NOMO-1 treated with DMSO at 0.1 percent for 48 hours (cell line): ENCODE results near the gene TPGS2.
"Not testable (repeated sequence)": the region's sequence is repeated elsewhere in the genome, so short reads cannot be mapped to it uniquely, and the experiment has no call there.

Experiments
- DNase-seq: peaks from one replicate; lab custom pipeline; 2025; ENCODE audit not compliant: unreplicated experiment; lab: John Stamatoyannopoulos, UW

The TPGS2 gene

DNA sequence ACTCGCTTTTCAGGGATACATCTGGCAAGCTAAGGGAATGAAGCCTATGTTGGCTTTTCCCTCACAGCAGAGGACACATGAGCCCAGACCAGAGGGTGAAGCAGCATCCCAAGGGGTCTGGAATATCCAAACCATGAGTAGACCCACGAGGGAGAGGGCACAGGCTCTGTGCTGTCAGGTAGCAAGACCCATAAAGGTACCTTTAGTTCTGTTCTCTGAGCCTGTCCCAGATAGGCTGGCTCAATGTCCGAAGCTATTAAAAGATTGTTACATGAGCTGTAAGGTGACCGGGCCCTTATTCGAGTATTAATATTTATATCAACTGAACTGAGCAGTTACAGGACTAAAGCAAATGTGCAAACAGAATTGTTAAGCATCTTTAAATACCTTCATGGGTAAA is 52.2 kb downstream of the TPGS2 start:
- DNase-seq = no peak

DNA sequence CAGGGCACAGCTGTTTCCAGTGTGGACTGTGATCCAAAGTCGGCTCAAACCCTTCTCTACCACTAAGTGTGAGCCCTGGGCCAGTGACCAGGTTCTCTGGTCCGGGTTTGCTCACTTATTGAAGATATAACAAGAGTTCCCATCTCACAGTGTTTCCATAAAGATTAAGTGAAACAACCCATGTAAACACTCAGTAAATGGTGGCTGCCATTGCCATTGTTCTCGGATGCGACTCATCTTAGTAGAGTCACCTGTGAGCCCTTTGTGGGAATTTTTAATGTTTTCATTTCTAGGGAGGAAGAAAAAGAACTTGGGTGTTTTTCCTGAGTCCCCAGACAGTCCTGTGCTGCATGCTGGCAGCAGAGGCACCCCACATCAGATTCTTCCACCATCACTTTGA is 53.4 kb downstream of the TPGS2 start:
- DNase-seq = no peak

DNA sequence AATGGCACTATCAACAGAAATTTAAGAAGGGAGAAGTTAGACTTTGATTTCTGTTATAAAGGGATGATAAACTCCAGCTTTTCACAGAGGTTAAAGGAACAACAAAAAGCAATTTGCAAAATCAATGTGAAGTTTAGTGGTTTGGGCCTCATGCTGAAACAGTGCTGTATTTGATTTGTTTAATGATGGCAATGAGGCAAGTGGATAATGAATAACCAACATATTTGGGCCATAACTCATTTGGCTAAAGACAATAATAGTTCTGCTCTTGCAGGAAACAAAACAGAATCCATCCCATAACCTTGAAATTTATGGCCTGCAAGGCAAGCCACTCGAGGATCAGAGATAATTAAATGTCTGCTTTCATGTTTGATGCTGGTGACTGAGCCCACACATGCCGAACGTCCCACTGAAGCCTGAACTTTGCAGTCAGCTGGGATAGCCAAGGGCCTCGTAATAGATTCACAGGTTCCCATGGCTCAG is 56.5 kb downstream of the TPGS2 start:
- DNase-seq = no peak

DNA sequence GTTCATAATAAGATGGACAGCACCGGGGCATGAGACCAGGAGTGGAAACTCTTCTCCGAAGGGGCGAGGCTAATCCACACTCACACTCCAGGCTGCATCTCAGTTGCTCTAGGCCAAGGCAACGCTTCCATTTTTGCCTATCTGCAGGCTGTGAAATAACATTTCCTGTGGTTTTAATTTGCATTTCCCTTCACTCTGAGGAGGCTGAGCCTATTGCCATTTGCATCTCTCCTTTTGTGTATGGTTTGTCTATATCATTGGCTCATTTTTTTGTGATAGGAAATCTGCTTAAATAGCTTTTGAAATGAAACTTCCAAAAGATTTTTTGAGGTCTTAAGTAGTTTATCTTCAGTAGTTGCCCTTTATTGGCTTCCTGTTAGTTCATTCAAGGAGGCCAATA is 57.6 kb downstream of the TPGS2 start:
- no peak for DNase-seq

DNA sequence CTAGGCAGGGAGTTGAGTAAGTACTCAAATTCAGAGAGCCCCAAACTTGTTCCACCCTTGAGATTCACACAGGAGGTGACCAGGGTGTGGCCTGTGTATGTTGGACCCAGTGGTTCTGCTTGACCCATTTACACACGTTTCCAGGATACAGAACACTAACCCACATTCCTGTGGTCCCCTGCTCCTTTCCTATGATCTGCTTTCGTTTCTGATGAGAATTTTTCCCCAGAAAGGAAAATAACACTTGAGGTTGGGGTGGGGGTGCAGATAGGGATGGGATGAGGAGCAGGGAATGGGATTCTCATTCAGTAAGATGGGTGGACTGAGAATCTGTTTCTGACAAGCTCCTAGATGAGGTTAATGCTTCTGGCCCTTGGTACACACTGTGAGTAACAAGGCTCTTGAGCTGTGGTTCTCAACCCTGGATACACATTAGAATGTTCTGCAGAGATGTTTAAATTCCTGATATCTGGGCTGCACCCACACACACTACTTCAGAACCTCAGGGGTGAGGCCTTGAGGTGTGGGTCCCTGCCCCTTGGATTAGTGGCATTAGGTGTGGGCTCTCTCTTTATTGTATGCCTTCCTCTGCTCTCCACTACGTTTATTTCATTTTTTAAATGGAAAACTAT is 58.4 kb downstream of the TPGS2 start:
- no peak for DNase-seq

DNA sequence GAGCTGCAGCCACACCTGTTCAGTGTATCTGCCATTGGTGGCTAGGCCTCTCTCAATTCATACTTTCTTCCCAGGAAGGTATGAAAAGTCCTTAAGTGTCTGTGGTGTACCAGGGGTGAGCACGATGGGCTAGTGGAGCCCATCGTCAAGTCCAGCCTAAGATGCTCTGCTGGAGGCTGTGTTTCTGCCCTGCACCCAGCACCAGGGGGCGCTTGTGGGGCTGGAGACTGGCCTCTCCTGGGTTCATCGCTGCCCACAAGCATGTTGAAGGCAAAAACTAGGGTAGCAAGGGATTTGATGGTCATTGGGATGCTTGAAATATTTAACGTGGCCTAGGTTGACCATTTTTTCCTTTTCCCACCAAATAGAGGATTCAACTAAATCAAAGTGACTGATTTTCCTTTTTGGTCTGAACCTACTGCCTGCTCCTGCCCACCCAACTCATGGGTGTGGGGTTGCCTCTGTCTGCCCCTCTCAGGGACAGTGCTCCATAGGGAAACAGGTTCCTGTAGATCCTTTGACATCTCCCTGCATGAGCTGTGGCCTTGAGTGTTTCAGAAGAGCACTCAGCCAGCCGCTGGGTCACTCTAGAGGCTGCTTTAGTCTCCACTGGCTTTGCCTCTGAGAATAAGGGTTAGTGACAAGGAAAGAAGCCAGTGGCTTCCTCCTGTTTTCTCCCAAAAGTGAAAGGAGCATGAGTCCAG is 59.0 kb downstream of the TPGS2 start:
- no peak for DNase-seq

DNA sequence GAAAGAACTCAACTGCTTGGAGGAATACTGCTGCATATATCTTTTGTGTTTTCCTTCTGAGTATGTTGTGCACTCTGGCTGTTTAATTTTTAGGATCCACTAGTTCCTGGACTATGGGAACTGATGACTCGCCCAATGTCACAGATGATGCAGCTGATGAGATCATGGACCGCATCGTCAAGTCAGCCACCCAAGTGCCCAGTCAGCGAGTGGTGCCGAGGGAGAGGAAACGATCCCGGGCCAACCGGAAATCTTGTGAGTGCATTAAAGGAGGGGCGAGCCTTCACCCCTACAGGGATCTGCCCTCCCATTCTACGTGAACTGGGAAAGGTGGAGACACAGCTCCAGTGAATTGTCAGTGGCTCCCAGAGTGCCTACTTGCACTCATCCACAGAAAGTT is 59.6 kb downstream of the TPGS2 start:
- no peak for DNase-seq

DNA sequence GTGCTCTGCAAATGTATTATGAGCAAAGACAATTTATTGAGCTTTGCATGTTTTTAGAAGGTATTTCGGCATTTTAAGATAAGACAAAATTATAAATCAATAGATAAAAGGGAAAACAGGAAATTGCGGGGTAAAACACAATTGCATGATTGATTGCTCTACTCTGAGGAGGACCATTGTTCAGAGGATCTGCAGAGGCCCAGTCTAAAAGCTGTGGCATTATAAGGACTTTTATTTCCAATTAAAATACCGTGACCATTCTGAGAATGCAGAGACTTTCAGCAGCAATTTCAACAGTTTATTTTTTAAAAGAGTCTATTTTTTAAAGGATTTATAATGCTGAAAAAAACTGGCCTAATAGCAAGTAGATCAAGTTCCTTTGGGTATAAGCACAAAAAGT is 62.0 kb downstream of the TPGS2 start:
- DNase-seq = no peak

DNA sequence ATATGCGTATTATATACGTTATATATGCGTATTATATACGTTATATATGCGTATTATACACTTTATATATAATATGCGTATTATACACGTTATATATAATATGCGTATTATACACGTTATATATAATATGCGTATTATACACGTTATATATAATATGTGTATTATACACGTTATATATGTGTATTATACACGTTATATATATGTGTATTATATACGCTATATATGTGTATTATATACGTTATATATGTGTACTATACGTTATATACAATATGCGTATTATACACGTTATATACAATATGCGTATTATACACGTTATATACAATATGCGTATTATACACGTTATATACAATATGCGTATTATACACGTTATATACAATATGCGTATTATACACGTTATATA is 65.8 kb downstream of the TPGS2 start:
- not testable (repeated sequence) for DNase-seq

DNA sequence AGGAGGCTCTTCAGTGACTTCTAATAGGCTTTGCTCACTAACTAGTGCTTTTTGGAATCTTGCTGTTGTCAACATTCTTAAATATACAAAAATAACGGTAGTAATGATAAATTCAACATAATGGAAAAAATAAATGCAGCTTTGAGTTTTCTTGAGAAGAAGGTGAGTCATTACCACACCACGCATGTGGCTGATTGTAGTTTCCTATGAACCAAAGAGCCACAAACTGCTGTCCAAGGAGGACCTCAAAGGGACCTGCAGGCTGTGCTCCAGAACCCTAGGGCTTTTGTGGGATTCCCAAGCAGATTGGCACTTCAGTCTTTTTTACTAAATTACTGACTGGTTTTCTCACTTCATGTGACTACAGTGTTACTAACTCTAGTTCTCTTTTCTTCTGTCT is 66.7 kb downstream of the TPGS2 start:
- no peak for DNase-seq

DNA sequence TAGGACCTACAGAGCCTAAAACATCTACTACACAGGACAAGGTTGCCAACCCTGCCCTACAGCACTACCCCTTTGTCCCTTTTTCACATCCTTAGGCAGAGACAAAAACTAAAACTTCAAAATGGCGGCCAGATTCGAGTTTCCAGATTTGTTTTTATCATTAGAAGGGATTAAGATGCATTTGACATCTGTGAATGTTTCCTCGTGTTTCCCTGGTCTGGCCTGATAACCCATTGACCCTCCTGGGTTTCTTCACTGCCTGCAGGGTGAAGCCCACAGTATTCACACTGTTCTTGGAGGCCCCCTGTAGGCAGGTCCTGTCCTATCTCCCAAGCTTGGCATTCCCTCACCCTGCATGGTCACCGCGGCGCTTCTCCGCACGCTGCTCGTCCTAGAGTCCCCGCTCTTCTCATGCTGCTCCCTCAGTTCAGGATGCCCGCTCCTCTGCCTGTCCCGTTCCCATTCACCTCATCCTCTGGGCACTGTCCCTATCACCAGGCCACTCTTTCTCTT is 67.6 kb downstream of the TPGS2 start:
- no peak for DNase-seq

DNA sequence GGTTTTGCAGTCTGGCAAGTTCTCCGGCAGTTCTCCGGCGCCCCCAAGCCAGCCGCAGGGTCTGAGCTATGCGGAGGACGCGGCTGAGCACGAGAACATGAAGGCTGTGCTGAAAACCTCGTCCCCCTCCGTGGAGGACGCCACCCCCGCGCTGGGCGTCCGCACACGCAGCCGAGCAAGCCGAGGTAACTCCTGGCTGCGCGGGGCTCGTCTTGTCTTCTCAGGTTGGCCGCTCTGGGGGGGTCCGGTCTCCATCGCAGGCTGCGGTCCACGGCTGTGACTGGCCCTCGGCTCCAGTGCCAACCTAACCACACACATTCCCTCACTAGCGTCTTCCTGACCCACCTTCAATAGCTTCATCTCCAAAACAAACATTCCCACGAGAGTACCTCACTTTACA is 68.2 kb downstream of the TPGS2 start:
- DNase-seq = no peak

DNA sequence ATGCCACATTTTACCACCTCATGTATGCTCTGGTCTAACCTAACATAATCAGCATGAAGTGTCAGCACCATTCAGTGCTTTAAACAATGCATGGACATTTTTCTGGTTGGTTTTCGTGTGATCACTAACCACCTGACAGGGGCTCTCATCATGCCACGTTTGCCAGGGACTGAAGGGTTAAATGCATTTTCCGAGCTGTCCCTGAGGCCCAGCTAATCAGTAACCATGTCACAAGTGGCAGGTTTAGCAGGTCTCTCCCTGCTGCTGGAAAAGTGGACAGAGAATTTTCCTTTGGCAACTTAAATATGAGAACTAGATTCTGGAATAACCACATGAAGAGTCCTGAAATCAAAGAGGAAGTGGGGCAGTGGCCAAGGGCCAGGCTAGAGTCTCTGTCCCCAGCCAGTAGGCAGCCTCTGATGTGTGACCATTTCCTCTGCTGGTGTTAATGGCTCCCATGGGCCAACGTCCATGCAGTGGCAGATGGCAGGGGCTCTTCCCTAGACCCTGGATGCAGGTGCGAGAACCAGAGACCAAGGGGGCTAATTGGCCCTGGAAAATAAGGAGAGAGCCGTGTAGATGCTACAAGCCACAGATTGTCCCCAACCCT is 69.5 kb downstream of the TPGS2 start:
- DNase-seq = no peak

DNA sequence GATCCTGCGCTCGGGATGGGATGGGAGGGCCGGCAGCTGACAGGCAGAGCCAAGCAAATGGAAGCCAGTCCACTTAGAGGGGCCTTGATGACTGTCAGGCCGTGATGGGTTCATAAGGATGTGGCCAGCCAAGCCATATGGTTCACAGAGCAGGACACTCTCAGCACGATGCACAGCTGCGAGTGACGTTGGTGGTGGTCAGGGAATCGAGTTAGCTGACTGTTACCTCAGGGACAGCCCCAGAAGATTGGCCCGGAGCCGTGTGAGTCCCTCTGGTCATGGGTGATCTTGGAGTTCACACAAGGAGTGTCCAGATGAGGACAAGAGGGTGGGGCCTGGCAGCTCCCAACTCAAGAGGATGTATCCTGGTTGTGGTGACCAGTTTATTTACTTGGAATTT is 70.2 kb downstream of the TPGS2 start:
- DNase-seq = no peak

DNA sequence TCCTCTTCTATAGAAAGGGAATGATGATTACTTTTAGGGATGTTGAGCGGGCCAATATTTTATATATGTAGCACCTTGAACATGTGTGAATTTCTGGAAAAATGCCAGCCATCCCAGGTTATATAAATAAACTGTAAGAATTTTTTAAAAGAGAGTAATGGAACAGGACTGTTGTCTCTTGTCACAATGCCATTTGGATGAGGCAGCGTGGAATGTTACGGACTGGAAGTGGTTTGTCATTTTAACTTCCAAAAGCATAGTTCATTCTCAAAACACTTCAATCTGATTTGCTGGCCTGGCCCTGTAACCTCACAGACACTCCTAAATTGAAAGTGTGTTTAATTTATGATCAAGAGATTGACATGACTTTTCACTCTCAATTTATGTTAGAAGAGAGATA is 70.8 kb downstream of the TPGS2 start:
- no peak for DNase-seq

DNA sequence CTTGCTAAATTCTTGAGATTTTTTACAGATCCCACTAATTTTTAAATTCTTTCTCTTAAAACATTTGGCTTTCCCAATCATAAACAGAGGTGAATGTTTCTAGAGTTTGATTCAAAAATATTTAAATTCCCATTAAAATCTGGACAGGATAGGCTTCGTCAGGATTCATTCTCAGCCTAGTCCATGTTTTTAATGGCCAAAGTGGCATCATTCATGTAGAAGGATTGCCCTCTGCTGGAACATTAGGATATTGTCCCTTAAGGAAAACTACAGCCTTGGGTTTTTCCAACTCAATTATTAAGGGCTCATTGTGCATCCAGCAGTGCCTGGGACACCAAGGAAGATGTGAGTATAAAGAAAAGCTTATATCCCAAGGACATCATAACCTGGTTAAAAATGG is 71.7 kb downstream of the TPGS2 start:
- DNase-seq = peak; percentile 3

DNA sequence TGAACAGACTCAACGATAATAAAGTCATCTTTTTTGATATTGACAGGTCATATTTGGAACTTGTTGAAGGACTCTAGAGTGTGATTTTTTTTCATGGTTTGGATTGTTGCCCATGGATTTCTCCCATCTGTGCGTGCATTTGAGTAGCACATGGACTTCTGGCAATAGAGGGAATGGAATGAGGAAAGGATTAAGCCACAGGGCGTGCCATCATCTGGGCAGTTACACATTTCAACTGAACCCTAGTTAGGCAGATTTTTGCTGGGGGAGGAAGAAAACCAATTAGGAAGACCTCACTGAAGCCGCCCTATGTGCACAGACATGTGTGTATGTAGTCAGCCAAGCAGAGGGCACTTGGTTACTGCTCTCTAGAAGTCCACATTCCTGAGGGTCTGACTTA is 72.6 kb downstream of the TPGS2 start:
- no peak for DNase-seq

DNA sequence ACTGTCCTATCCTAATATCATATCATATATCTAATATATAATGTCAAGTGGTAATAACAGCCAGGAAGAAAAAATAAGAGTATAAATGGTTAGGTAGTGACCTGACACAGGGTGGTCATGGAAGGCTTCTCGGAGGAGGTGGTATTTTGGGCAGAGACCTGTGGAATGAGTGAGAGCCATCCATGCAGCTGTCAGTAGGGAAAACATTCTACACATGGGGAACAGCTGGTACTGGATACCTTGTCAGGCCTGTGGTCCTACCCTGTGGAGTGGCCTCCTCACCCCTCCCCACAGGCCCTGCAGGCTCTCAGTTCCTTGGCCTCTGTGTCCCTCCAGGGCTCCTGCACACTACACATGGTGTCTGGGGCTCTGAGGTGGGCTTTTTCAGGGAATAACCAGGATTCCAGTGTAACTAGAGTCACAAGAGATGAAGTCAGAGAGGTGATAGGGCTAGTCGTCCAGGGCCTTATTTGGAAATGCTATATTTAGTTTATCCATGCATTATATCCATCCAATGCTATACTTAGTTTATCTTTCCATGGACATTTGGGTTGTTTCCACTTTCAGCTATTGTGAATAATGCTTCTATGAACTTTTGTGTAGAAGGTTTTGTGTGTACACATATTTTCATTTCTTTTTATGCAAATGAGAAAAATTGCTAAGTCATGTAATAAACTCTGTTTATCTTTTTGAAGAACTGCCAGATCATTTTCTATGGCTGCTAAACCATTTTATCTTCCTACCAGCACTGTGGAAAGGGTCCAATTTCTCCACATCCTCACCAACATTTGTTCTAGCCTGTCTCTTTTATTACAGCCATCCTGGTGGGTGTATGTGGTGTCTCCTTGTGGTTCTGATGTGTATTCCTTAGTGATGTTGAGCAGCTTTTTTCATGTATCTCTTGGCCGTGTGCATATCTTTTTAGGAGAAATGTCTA is 75.6 kb downstream of the TPGS2 start:
- DNase-seq = no peak

DNA sequence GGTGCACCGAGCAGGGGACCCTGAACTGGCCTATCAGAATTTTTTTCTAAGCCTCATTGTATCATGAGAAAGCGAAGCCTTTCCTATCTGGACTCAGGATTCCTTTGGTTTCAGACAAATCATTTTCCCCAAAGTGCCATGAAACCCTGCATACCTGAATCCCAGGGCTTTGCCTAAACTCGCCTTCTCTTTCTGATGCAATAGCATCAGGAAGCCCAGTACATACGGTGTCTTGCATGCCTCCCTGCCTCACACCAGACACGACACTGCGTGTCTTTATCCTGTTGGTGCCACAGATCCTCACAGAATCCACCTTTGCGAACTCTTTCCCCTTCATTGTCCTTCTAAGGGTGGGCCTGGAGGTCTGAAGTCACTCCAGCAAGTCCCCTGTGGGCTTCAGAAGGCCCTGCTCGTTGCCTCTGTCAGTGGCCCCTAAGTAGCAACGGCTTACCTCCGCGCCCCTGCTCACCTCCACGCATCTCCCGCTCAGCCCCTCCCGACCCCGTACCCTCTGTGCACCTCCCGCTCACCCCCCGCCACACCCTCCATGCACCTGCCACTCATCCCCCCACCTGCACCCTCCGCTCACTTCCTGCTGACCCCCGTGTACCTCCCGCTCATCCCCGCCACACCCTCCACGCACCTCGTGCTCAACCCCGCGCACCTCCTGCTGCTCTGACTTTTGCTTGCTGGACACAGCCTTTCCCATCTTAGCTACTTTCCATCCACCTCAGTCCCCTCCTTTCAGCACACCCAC is 83.4 kb downstream of the TPGS2 start:
- no peak for DNase-seq

DNA sequence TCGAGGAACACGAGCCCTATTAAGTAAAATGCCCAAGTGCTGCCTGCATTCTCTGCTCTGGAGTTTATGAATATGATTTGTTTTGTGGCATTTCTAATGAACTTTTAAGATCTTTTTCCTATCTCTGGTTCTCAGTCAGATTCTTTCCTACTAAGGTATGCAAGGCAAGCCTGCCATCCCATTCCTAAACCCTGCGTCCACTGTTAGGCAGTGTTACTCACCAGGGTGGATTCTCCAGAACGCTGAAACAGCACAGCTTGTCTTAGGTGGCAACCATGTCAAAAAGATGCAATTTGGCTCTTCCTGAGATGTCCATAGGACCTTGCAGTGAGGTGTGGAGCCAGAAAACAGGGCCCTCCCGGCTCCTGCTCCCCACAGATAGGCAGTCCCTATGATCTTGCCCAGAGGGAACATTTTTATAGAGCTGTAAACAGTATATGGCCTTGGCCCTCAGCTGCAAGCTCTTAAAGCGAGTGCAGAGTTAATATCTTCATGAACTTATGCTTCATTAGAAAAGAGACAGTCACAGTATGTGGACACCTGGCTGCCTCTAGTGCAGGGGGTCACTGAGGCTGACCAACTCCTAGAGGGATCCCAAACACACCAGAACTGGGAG is 84.4 kb downstream of the TPGS2 start:
- no peak for DNase-seq
